ENCODE measurements around the gene CDH1.

The CDH1 gene

GRCh38 chr16:68717684-68718083, 19.4 kb upstream of the CDH1 start:
- Mint-ChIP-seq H3K36me3 (no peaks in the 10 kb centered on the region), H3K4me3 (no peak overlapping the region), H3K9me3 (peaks cover 1% of the 10 kb centered on the region), H3K27ac (no peak overlapping the region), H3K4me1 (peaks cover 5% of the 10 kb centered on the region), H3K27me3 (no peaks in the 10 kb centered on the region)
- ATAC-seq (ENCODE audit: low read depth) (no peak), DNase-seq (ENCODE audit: low spot score in 2 of 2) (no peak)

- Mint-ChIP-seq H3K27me3 (no peaks in the 10 kb centered on the region), H3K9me3 (peaks cover 1% of the 10 kb centered on the region), H3K4me1 (peaks cover 5% of the 10 kb centered on the region), H3K4me3 (no peak overlapping the region), H3K27ac (no peak overlapping the region), H3K36me3 (no peaks in the 10 kb centered on the region)
- DNase-seq (ENCODE audit: low spot score in 2 of 2) (no peak), ATAC-seq (ENCODE audit: low read depth) (no peak)
These were observed 18.5 kb upstream of the CDH1 start for GRCh38 chr16:68718590-68718989.

GRCh38 chr16:68719993-68720489, 17.1 kb upstream of the CDH1 start:
- H3K27ac Mint-ChIP-seq, result no peak overlapping the region
- peak; percentile 61 for ATAC-seq (ENCODE audit: low read depth)
- DNase-seq (ENCODE audit: low spot score in 2 of 2), result no peak
- H3K9me3 Mint-ChIP-seq, result peaks cover 1% of the 10 kb centered on the region
- H3K4me3 Mint-ChIP-seq, result no peak overlapping the region
- H3K36me3 Mint-ChIP-seq, result no peaks in the 10 kb centered on the region
- no peaks in the 10 kb centered on the region for H3K27me3 Mint-ChIP-seq
- peaks cover 5% of the 10 kb centered on the region for H3K4me1 Mint-ChIP-seq

- Mint-ChIP-seq H3K9me3 (peaks cover 1% of the 10 kb centered on the region), H3K4me1 (peaks cover 5% of the 10 kb centered on the region), H3K27me3 (no peaks in the 10 kb centered on the region), H3K27ac (no peak overlapping the region), H3K36me3 (no peaks in the 10 kb centered on the region), H3K4me3 (no peak overlapping the region)
- DNase-seq (ENCODE audit: low spot score in 2 of 2) (no peak), ATAC-seq (ENCODE audit: low read depth) (no peak)
These were observed 14.7 kb upstream of the CDH1 start for GRCh38 chr16:68722119-68723024.

GRCh38 chr16:68724797-68725196, 12.3 kb upstream of the CDH1 start:
- Mint-ChIP-seq H3K4me3 (no peak overlapping the region), H3K4me1 (peaks cover 5% of the 10 kb centered on the region), H3K36me3 (no peaks in the 10 kb centered on the region), H3K27ac (no peak overlapping the region), H3K27me3 (peaks cover 1% of the 10 kb centered on the region), H3K9me3 (no peaks in the 10 kb centered on the region)
- ATAC-seq (ENCODE audit: low read depth) (no peak), DNase-seq (ENCODE audit: low spot score in 2 of 2) (no peak)

- peaks cover 4% of the 10 kb centered on the region for H3K27me3 Mint-ChIP-seq
- no peak overlapping the region for H3K4me3 Mint-ChIP-seq
- ATAC-seq (ENCODE audit: low read depth) (no peak), DNase-seq (ENCODE audit: low spot score in 2 of 2) (no peak)
- H3K4me1 Mint-ChIP-seq, result no peaks in the 10 kb centered on the region
- no peak overlapping the region for H3K27ac Mint-ChIP-seq
- no peaks in the 10 kb centered on the region for H3K36me3 Mint-ChIP-seq
- no peaks in the 10 kb centered on the region for H3K9me3 Mint-ChIP-seq
These were observed 8.6 kb upstream of the CDH1 start for GRCh38 chr16:68728523-68728922.

- H3K27me3 Mint-ChIP-seq, result peaks cover 10% of the 10 kb centered on the region
- no peak overlapping the region for H3K4me3 Mint-ChIP-seq
- H3K9me3 Mint-ChIP-seq, result no peaks in the 10 kb centered on the region
- no peaks in the 10 kb centered on the region for H3K36me3 Mint-ChIP-seq
- DNase-seq (ENCODE audit: low spot score in 2 of 2) (no peak), ATAC-seq (ENCODE audit: low read depth) (no peak)
- H3K4me1 Mint-ChIP-seq, result peaks cover under 1% of the 10 kb centered on the region
- no peak overlapping the region for H3K27ac Mint-ChIP-seq
These were observed 5.5 kb upstream of the CDH1 start for GRCh38 chr16:68731637-68732036.

GRCh38 chr16:68732042-68732680, 4.9 kb upstream of the CDH1 start:
- DNase-seq (ENCODE audit: low spot score in 2 of 2), result no peak
- Mint-ChIP-seq H3K4me3 (no peak overlapping the region), H3K36me3 (no peaks in the 10 kb centered on the region), H3K9me3 (no peaks in the 10 kb centered on the region), H3K27me3 (peaks cover 13% of the 10 kb centered on the region), H3K4me1 (peaks cover 3% of the 10 kb centered on the region), H3K27ac (no peak overlapping the region)
- no peak for ATAC-seq (ENCODE audit: low read depth)

- no peak for ATAC-seq (ENCODE audit: low read depth)
- Mint-ChIP-seq H3K9me3 (no peaks in the 10 kb centered on the region), H3K27me3 (peaks cover 17% of the 10 kb centered on the region)
These were observed 4.2 kb upstream of the CDH1 start for GRCh38 chr16:68732741-68733399.

GRCh38 chr16:68733570-68733969, 3.5 kb upstream of the CDH1 start:
- Mint-ChIP-seq H3K27me3 (peaks cover 16% of the 10 kb centered on the region), H3K4me3 (no peak overlapping the region), H3K9me3 (no peaks in the 10 kb centered on the region), H3K36me3 (no peaks in the 10 kb centered on the region), H3K27ac (no peak overlapping the region), H3K4me1 (peaks cover 8% of the 10 kb centered on the region)
- ATAC-seq (ENCODE audit: low read depth) (no peak), DNase-seq (ENCODE audit: low spot score in 2 of 2) (no peak)

More at GRCh38 chr16:68732741-68733399, 4.2 kb upstream of the CDH1 start:
- peaks cover 8% of the 10 kb centered on the region for H3K4me1 Mint-ChIP-seq
- H3K4me3 Mint-ChIP-seq, result no peak overlapping the region
- H3K27ac Mint-ChIP-seq, result no peak overlapping the region
- no peaks in the 10 kb centered on the region for H3K36me3 Mint-ChIP-seq
- no peak for DNase-seq (ENCODE audit: low spot score in 2 of 2)

GRCh38 chr16:68734782-68735181, 2.3 kb upstream of the CDH1 start:
- no peak for DNase-seq (ENCODE audit: low spot score in 2 of 2)
- H3K27ac Mint-ChIP-seq, result no peak overlapping the region
- H3K4me1 Mint-ChIP-seq, result peaks cover 8% of the 10 kb centered on the region
- H3K9me3 Mint-ChIP-seq, result no peaks in the 10 kb centered on the region
- H3K4me3 Mint-ChIP-seq, result no peak overlapping the region
- H3K36me3 Mint-ChIP-seq, result no peaks in the 10 kb centered on the region
- H3K27me3 Mint-ChIP-seq, result peaks cover 16% of the 10 kb centered on the region
- ATAC-seq (ENCODE audit: low read depth), result no peak

- Mint-ChIP-seq H3K4me3 (peak overlapping the region; percentile 39), H3K27me3 (peaks cover 16% of the 10 kb centered on the region), H3K27ac (no peak overlapping the region), H3K4me1 (peaks cover 20% of the 10 kb centered on the region), H3K9me3 (no peaks in the 10 kb centered on the region), H3K36me3 (no peaks in the 10 kb centered on the region)
- DNase-seq (ENCODE audit: low spot score in 2 of 2) (no peak), ATAC-seq (ENCODE audit: low read depth) (no peak)
These were observed 531 bp upstream of the CDH1 start for GRCh38 chr16:68736561-68736960.

- no peaks in the 10 kb centered on the region for H3K9me3 Mint-ChIP-seq
- H3K27me3 Mint-ChIP-seq, result peaks cover 13% of the 10 kb centered on the region
- peaks cover 20% of the 10 kb centered on the region for H3K4me1 Mint-ChIP-seq
- H3K27ac Mint-ChIP-seq, result no peak overlapping the region
- peak overlapping the region; percentile 52 for H3K4me3 Mint-ChIP-seq
- no peaks in the 10 kb centered on the region for H3K36me3 Mint-ChIP-seq
- ATAC-seq (ENCODE audit: low read depth) (no peak), DNase-seq (ENCODE audit: low spot score in 2 of 2) (no peak)
These were observed 888 bp downstream of the CDH1 start for GRCh38 chr16:68737730-68738629.
